Stimulated activated naive CD4-positive, alpha-beta T cell (primary cell): ENCODE results near the gene TMEM135.
"Not testable (repeated sequence)": the region's sequence is repeated elsewhere in the genome, so short reads cannot be mapped to it uniquely, and the experiment has no call there.

Experiments
- DNase-seq, 6 experiments: peaks; one replicate each; lab custom pipeline; 2025; lab: John Stamatoyannopoulos, UW

TMEM135 gene

DNA sequence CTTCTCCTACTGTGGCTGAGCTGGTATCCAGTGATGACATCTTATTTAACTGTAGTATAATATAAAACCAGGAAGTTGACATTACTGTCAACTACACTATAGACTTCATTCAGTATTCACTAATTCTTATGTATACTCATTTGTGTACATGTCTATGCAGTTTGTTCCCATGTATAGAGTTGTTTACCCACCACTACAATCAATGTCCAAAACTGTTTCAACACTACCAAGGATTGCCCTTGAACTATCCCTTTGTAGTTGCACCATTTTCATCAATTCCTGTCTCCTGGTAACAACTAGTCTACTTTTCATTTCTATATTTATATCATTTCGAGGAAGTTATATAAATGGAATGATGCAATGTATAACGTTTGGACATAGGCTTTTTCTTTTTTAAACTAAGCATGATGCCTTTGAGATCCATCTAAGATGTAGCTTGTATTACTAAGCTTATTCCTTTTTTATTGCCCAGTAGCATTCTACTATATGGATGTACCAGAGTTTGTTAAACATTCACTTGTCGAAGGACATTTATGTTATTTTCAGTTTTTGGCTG is 39.2 kb downstream of the TMEM135 start:
- no peak for DNase-seq

DNA sequence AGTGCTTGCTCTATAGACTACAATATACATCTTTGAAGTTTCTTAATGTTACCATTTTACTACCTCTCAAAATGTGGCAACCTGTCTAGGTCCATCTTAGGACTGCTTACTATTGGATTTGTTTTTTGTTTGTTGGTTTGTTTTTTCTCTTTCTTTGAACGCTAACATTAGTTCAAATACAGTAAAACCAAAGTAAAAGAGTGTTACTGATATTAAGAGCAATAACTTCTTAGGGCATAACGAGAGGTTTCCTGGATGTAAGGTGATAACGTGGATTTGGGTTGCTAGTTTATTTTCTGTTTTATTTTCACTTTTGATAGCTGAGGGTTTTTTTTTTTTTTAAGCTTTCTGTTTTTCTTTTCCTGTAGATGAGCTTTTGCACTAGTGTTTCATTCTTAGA is 43.6 kb downstream of the TMEM135 start:
- DNase-seq, result peak in 3 of 6 experiments; percentile 3 to 23 (median 9)

DNA sequence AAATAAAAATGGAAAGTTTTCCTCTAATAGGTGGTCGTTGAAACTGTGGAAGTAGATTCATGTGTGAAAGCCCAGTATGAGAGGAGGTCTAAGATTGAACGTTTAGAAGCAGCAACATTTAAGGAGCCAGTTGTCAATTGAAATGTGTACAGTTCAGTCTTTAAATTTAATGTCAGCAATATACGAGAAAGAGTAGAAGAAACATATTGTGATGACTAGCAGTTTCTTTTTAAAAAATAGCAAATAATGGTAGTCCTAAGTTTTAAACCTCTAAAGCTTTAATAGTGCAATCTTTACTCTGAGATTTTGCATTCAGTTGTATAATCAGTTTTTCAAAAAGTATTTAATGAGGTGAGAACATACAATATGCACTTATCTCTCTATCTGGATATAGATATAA is 44.9 kb downstream of the TMEM135 start:
- no peak for DNase-seq

DNA sequence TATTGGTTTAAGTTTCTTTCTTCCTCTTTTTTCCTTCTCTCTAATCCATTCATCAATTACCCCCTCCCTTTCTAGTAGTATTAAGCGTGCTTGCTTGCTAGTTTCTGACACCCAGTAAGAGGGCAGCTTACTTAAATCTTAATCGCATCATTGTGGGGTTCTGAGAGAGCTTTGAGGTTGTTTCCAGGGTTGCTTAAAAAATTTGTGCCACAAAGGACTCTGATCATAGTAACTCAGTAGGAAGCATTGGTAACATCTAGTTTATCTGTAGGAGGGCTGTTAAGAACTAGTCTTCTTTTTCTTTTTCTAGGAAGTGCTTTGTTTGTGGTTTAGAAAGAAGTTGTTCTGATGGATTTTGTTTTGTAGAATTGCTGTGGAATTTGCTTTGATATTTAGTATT is 45.3 kb downstream of the TMEM135 start:
- DNase-seq, result no peak

GRCh38 chr11:87092159-87092558 is 54.4 kb downstream of the TMEM135 start:
- DNase-seq, result no peak

DNA sequence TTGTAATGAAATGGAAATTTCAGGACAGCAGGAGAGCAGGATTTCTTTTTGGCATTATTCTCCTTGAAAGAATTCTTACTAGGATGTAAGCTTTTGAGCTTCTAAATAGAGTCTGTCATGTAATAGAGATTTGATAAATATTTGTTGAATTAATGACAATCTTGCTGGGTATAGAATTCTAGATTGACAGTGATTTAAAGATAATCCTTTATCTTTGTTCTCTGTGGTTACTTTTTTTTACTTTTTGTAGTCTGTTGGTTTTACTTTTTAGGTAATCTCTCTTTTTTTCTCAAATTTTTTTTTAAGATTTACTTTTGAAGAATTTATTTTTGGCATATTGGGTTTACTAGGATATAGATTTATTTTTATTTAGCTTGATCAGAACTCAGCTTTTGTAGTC is 54.8 kb downstream of the TMEM135 start:
- DNase-seq, result no peak

DNA sequence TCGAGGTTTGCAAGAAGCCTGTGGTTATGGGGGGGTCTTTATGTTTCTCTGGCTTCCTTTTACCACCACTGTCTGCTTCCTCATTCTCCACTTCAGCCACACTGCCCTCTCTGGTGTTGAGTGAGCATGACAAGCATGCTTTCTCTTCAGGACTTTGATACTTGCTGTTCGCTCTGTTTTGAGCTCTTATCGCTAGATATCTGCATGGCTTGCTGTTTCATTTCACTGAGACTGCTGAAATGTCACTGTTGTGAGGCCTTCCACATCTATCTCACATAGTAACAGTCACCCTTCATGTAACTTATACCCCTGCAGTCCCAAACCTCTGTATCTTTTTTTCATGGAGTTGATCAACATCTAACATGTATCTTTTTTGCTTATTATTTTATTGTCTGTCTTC is 59.8 kb downstream of the TMEM135 start:
- DNase-seq, result peak in 3 of 6 experiments; percentile 13 to 33 (median 25)

- DNase-seq, result no peak
These were observed 64.3 kb downstream of the TMEM135 start for GRCh38 chr11:87101956-87102580.

DNA sequence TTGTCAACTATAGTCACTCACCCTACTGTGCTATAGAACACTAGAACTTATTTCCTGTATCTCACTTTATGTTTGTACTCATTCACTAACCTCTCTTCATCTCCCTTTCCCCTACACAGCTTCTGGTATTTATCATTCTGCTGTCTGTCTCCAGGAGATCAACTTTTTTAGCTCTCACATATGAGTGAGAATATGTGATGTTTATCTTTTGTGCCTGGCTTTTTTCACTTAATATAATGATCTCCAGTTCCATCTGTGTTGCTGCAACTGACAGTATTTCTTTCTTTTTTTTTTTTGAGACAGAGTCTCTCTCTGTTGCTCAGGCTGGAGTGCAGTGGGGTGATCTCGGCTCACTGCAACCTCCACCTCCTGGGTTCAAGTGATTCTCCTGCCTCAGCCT is 68.1 kb downstream of the TMEM135 start:
- not testable (repeated sequence) for DNase-seq

DNA sequence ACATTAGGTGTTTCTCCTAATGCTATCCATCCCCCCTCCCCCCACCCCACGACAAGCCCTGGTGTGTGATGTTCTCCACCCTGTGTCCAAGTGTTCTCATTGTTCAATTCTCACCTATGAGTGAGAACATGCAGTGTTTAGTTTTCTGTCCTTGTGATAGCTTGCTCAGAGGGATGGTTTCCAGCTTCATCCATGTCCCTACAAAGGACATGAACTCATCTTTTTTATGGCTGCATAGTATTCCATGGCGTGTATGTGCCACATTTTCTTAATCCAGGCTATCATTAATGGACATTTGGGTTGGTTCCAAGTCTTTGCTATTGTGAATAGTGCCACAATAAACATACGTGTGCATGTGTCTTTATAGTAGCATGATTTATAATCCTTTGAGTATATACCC is 69.6 kb downstream of the TMEM135 start:
- not testable (repeated sequence) for DNase-seq

GRCh38 chr11:87110443-87111131 is 72.9 kb downstream of the TMEM135 start:
- DNase-seq, result no peak

DNA sequence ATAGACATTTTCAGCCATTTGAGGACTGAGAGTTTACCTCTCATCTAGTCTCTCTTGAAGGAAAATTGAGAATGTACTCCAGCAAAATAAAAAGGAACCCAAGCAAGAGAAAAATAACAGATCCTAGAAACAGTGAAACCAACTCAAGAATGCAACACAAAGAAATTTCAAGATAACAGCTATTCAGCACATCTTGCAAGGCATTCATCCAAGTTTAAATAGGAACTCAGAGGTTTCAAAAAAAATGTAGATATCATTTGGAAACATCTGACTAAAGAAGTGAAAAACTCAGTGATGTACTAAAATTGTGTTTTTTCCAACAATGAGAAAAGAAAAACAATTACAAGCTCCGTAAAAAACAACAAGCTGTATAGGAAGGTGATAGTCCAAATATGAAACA is 76.4 kb downstream of the TMEM135 start:
- no peak for DNase-seq

DNA sequence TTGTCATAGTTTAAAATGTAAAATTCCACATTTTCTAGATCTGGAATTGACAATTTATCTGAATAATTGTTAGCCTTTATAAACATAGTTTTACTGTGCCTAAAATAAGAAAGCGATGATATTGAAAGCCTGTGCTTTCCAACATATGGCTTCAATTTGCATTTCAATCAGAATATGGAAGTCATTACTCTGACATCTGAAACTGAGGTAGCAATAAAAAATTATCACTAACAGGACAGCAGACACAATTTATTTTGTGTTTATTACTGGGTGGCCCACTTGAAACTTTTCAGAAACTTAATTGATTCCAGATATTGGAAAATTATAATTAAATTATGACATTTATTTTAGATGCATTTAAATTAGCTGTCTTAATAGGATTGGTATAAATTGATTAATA is 78.5 kb downstream of the TMEM135 start:
- no peak for DNase-seq

DNA sequence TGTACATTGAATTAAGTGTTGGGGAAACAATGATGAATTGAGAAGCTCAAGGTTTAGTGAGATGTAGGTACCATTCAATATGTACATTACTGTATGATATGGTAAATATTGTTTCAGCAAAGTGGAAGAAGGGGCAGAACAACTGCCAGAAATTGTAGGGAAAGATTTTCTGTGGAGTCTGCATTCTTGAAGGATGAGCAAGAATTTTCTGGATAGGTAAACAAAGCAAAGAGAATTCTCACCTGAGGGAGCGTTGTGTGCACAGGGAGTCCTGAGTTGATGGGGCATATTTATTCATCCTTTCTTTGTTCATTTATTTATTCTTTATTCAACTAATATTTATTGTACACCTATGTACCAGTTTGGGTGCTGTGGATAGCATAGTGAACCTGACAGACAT is 83.2 kb downstream of the TMEM135 start:
- DNase-seq, result no peak

- no peak for DNase-seq
These were observed 85.1 kb downstream of the TMEM135 start for GRCh38 chr11:87122852-87123251.

DNA sequence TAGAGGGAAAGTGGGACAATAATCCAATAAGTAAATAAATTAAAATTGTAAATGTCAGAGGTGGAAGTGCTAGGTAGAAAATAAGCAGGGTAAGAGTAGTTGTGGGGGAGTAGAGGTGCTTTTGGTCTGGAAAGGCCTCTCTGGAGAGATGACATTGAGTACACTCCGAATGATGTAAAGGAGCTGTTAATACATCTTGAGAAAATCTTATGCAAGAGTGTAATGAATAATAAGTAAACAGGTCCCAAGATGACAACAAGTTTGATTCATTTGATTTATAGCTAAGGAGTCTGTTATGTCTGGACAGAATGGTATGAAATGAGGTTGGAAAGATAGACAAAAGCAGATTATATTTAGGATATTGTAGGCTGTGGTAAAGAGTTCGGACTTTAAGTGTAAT is 87.5 kb downstream of the TMEM135 start:
- DNase-seq, result no peak

DNA sequence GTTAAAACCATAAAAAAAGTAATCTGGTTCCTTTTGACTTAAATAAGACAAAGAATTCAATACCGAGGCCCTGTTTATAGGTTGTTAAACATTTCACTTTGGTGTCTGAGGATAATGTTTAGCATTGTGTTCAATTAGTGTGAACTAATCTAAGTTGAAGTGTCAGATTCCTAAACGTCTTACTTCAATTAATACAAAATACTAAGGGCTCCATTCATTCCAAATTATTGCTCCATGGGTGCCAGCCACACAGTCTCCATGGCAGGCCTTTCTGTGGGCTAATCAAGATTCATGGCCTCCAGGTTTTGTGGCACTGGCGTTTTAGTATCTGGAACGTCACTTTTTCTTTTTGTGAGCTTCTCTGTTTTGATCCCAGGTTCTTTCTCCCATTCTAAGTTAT is 89.4 kb downstream of the TMEM135 start:
- no peak for DNase-seq

- DNase-seq, result no peak
These were observed 90.6 kb downstream of the TMEM135 start for GRCh38 chr11:87128372-87128771.

GRCh38 chr11:87134524-87135106 is 96.9 kb downstream of the TMEM135 start:
- no peak for DNase-seq

GRCh38 chr11:87136236-87136635 is 98.5 kb downstream of the TMEM135 start:
- no peak for DNase-seq

GRCh38 chr11:87137711-87138110 is 100.0 kb downstream of the TMEM135 start:
- DNase-seq, result no peak

DNA sequence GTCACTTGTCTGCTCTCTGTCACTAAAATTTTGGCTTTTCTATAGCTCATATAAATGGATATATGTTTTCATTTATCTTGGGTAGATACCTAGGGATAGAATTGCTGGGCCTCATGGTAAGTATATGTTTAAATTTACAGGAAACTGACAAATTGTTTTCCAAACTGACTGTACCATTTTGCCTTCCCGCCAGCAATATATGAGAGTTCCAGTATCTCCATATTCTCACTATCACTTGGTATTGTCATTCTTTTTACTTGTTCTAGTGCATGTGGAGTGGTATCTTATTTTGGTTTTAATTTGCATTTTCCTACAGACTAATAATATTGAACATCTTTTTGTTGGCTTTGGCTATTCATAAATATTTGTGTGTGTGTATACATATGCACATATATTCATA is 101.7 kb downstream of the TMEM135 start:
- DNase-seq, result no peak

DNA sequence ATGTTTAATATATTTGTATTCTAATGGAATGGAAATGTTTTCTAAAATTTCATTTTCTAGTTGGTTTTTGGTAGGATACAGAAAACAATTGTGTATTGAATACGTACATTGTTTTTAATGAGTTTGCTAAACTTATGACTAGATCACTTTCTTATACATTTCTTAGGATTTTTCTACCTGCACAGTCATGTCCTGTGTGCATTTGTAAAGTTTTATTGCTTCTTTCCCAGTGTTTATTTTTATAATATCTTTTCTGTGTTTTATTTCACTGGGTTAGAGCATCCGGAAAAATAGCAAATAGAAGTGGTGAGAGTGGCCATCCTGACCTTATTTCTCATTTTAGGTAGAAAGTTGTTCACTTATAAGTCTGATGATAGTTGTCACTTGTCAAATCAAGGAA is 103.6 kb downstream of the TMEM135 start:
- DNase-seq, result no peak
